ENCODE measurements around the gene XIST.
"Not testable (repeated sequence)": the region's sequence is repeated elsewhere in the genome, so short reads cannot be mapped to it uniquely, and the experiment has no call there.

The XIST gene

DNA sequence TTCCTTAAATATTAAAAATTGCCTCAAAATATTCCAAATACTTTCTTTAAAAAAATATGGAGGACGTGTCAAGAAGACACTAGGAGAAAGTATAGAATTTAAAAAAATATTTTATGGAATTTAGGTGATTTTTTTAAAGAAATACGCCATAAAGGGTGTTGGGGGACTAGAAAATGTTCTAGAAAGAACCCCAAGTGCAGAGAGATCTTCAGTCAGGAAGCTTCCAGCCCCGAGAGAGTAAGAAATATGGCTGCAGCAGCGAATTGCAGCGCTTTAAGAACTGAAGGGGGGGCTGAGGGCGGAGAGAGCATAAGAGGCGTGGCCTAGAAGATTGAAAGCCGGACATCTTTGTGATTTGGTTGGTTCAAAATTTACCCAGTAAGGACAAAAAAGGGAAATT is at the start of gene XIST:
Gene XIST (minus strand): TSS at position 248 of the 400 bp plus-strand sequence.
- DNase-seq: no peak

DNA sequence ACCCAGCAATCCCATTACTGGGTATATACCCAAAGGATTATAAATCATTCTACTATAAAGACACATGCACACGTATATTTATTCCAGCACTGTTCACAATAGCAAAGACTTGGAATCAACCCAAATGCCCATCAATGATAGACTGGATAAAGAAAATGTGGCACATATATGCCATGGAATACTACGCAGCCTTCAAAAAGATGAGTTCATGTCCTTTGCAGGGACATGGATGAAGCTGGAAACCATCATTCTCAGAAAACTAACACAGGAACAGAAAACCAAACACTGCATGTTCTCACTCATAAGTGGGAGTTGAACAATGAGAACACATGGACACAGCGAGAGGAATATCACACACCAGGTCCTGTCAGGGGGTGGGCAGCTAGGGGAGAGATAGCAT is 45.8 kb upstream of the XIST start:
- not testable (repeated sequence) for DNase-seq

DNA sequence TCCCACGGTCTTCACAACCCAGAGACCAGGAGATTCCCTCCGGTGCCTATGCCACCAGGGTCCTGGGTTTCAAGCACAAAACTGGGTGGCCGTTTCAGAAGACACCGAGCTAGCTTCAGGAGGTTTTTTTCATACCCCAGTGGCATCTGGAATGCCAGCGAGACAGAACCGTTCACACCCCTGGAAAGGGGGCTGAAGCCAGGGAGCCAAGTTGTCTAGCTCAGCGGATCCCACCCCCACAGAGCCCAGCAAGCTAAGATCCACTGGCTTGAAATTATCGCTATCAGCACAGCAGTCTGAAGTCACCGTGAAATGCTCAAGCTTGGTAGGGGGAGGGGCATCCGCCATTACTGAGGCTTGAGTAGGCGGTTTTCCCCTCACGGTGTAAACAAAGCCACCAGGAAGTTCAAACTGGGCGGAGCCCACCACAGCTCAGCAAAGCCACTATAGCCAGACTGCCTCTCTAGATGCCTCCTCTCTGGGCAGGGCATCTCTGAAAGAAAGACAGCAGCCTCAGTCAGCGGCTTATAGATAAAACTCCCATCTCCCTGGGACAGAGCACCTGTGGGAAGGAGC is 40.1 kb upstream of the XIST start:
- not testable (repeated sequence) for DNase-seq

- not testable (repeated sequence) for DNase-seq
Measured at GRCh38 chrX:73882260-73882659, 29.7 kb upstream of the XIST start.

GRCh38 chrX:73877687-73878086 is 25.2 kb upstream of the XIST start:
- no peak for DNase-seq

DNA sequence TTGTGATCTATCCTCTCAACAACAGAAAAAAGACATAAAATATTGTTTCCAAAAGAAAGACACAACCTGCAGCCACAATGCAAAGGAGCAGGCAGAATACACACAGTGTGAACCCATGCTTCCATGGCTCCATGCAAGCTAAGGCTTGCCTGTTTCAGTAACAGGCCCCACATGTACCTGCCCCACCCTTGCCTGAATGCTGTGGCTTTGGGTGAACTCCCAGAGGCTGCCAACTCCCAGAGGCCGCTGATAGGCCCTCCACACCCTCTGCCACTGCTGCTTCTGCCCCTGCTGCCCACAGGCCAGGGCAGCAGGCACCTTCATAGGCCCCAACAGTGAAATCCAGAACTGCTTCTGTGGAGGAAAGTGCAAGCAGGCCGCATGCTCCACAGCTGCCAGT is 24.4 kb upstream of the XIST start:
- DNase-seq: no peak

GRCh38 chrX:73868916-73869315 is 16.4 kb upstream of the XIST start:
- no peak for DNase-seq

- no peak for DNase-seq
Measured at GRCh38 chrX:73867144-73867543, 14.6 kb upstream of the XIST start.

DNA sequence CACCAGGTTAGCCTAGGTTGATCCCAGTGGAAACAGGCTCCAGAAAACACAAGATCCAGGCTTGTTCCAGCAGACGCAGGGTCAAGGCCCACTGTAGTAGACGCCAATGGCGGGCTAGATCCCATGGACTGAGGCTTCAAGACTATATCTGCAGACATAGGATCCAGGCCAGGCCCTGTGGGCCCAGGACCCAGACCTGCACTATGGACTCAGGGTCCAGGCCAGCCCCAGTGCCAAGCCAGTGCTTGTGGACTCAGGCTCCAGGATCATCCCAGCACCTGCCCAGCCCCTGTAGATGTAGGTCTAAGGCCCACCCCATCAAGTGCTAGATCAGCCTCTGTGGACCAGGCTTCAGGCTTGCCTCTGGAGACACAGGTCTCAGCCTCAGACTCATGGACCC is 11.3 kb upstream of the XIST start:
- DNase-seq: no peak

GRCh38 chrX:73863268-73863667 is 10.8 kb upstream of the XIST start:
- DNase-seq: no peak

- DNase-seq: no peak
Measured at GRCh38 chrX:73859622-73860021, 7.1 kb upstream of the XIST start.

DNA sequence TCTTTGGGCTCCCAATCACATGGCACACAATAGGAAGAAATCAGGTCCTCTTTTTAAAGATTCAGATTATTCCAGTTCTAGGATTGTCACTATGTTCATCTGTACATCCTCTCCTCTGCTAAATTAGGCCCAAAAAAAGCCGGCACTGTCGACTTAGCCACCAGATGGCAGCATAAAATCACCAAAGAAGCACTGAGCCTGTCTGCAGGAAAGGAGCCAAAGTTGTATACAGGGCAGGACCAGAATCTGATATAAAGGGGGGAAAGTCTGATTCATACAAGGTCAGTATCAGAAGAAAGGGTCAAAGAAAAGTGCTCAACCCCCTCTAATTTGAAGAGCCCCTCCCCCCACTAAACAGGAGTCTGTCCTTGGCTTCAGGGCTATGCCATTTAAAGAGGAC is 3.0 kb upstream of the XIST start:
- peak; percentile 39 to 58 for DNase-seq

DNA sequence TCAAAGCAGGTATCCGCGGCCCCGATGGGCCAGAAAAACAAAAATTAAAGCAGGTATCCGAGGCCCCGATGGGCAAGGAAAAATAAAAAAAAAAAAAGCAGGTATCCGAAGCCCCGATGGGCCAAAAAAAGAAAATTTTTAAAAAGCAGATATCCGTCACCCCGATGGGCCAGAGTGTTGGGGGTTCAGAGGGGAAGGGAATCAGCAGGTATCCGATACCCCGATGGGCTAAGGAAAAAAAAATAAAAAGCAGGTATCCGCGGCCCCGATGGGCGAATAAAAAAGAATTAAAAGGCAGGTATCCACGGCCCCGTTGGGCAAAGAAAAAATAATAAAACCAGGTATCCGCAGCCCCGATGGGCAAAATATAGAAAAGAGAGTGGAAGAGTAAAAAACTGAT is 492 bp downstream of the XIST start:
- no peak for DNase-seq

DNA sequence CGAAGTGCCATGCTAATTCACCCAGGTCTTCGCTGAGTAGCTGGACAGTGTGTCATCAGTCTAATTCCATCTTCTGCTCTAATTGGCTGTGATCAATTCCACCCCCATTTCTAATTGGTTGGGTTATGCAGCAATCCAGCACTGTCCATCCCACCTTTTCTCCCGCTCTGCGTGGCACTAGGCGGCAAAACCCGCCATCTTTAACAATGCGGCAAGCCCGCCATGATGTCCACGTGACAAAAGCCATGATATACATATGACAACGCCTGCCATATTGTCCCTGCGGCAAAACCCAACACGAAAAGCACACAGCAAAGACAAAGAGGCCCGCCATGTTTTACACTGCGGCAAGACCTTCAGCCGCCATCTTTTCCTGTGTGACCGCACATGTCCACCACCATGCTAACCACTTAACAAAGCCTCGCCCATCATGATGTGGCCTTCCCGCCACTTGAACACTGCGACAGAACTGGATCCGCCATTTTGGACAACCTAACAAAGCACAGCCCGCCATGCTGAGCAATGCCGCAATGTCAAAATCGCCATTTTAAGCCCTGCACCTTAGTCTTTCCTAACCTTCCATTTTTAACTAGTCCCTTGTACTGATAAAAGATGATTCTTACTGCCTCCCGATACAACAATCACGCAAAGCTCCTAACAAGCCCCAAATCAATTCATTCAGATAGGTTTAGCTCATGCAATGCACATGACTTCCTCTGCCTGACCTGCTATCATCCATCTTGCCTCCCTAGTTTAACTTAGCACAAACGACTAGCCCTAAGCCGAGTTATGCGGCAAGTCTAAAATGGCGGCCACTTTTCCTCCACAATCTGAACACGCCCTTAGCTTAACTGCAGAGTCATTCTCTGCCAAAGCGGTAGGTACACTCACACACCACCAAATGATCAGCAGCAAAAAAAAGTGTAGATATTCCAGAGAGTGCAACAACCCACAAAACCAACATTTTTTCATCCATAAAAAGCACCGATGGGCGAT is 1.2 kb downstream of the XIST start:
- no peak for DNase-seq

DNA sequence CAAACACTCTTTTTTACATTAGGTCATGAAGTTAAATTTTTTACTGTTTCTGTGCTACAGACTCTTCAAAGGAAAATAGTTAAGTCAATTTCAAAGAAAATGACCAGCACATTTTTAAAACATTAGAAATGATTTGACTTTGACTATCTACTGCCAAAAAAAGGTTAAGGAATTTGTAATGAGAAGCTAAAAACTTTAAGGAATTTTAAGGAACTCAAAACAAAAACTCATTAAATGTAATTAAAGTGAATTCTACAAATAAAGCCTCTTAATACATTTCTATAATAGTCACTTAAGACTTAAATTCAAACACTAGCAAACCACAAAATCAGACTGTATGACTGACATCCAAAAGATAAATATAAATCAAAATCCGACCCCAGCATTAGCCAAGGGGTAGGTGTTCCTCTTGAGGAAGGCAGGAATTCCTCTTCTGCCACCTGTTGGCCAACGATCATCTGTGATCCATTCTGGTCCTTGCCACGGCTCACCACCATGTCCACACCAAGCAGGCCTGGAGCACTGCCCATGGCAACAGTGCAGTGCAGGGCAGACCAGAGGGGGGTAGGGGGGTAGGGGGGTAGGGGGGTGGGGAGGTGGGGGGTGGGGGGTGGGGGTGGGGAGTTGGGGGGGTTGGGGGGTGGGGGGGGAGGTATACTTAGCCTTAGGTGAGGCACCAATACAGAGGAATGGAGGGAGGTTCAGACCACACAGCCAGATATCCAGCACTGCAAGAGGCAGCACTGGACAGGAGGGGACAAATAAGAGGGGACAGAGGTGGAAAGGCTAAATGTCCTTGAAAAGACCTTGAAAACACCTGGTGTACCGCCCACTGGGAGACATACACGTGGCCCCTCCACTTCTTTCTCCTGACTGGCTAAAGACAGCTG is 2.1 kb downstream of the XIST start:
- no peak for DNase-seq

GRCh38 chrX:73849073-73849472 is 3.4 kb downstream of the XIST start:
- DNase-seq: no peak

DNA sequence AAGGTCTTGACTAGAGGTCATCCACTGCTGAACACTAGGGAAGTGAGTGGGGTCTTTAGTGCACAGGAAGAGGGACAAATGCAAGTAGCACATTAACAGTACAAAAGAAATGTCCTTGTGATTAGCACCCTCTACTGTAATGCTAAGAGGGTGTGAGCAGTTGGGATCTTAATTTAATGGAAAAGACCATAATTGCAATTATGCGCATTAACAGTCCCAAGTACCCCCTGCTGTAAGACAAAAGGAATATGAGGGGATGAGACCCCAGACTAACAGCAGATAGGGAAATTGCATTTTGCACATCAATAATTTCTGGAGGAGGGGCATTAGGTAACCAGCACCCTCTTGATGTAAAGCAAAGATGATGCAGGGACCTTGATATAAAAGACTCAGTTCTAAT is 4.5 kb downstream of the XIST start:
- no peak for DNase-seq

- DNase-seq: no peak
Measured at GRCh38 chrX:73847100-73847499, 5.4 kb downstream of the XIST start.

GRCh38 chrX:73842541-73843234 is 9.8 kb downstream of the XIST start:
- DNase-seq: no peak

DNA sequence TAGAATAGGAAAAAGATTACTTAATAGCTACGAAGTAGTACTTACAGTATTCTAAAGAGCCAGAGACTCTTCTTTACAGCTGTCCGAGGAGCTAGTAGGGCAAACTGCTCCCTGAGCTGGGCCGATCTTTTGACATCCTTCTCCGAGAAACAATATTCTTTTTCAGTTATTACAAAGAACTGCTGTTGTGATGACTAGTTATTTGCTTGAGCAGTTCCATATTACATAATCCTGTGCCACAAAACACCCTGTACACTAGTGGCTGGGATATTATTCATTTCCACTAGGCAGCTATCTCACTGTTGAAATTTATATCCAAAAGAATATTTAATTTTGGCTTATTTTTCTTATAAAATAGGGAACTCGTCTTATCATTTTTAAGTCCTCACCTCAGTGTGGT is 11.2 kb downstream of the XIST start:
- DNase-seq: no peak

DNA sequence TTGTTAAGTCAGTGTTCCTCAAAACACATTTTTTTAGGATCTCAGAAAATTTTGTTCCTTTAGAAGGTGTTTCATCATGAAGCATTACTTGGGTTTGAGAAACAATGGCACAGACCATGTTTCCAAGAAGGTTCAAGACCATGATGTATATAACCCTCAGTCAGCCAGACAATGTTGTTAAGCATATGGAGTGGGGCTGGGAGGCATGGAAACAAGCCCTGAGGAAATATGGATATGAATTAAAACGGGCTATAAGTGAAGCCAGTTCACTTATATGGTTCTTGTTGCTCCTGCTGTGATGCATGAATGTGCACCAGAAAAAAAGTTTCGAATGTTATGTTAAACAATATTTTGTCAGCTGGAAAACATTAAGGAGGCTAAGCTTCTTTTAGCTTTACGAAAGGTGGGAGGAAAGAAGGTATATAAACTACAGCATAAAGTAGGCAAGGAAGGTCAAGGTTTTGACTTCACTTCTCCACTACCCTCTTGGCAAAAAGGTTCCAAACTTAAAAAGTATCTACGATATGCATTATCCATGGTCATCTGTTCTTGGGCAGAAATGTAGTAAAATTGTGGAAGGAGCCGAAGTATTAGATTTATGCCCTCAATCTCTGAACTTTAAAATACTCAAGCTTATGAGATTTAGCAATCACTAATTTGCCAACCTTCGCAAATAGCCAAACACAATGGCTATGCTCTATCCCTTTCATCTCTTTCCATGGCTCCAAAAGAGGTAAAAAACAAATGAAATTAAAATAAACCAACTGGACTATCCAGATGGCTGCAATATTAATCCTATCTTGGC is 12.2 kb downstream of the XIST start:
- no peak for DNase-seq

- no peak for DNase-seq
Measured at GRCh38 chrX:73839152-73839551, 13.4 kb downstream of the XIST start.

All from activated CD4-positive, alpha-beta T cell treated with anti-CD3 and anti-CD28 coated beads, Interleukin-2, amount 50 U/mL, for 48 hours (primary cell).